Uterus (tissue), 2 donors: Measurements from ENCODE around the gene SHB.

Experiments
- CTCF ChIP-seq, 4 experiments: fragments of 200-600 bp in 2 of 4; fragments of 450-650 bp in 2 of 4; sonication (generic) in 2 of 4; IDR thresholded peaks; one replicate each; pipeline ENCODE4 v1.5.1; 2016 to 2019; ENCODE audit warnings: antibody characterized with exemption in 4 of 4, mild to moderate bottlenecking in 2 of 4, moderate library complexity in 1 of 4
- POLR2A ChIP-seq, 2 donors: fragments of 450-650 bp; IDR thresholded peaks; one replicate each; pipeline ENCODE4 v1.6.1; 2016; ENCODE audit warnings: antibody characterized with exemption in 2 of 2, mild to moderate bottlenecking in 1 of 2, moderate library complexity in 1 of 2

- no peak for TF ChIP-seq CTCF (IDR thresholded peaks at IDR 0.05)
- TF ChIP-seq POLR2A (IDR thresholded peaks at IDR 0.05), result no peak
Observed at GRCh38 chr9:37937366-37937765, 131.7 kb downstream of the SHB start.
